Adrenal gland (tissue), 12 donors: Measurements from ENCODE around the gene PACS1. TPM values are rescaled to one million over a fixed set of nuclear protein-coding genes. Genes with fewer than 3 reads are reported as not detected.

Experiments used
- DNase-seq, 7 donors: peaks; one replicate each; pipeline ENCODE4 v3.0.0-alpha.2; 2019 to 2020
- H3K27ac ChIP-seq, 5 donors: fragments of 200-600 bp; sonication (generic) in 4 of 5; 1 replicate in 3 of 5; 2 replicates in 2 of 5; pipeline versions ENCODE4 v1.5.1 to v1.8.0; 2016 to 2020; ENCODE audit warnings: mild to moderate bottlenecking in 1 of 5
- H3K27me3 ChIP-seq: fragments of 200-600 bp; 2 replicates; pipeline ENCODE4 v1.8.0; 2021
- H3K36me3 ChIP-seq, 2 donors: fragments of 200-600 bp; replicated peaks in 1 of 2; 1 replicate in 1 of 2; 2 replicates in 1 of 2; pipeline versions ENCODE4 v1.5.1 to v1.8.0; 2018 to 2022
- H3K4me1 ChIP-seq, 2 donors: fragments of 200-600 bp; replicated peaks in 1 of 2; 1 replicate in 1 of 2; 2 replicates in 1 of 2; pipeline versions ENCODE4 v1.5.1 to v1.8.0; 2018 to 2021
- H3K4me3 ChIP-seq, 4 donors: fragments of 200-600 bp; sonication (generic) in 3 of 4; one replicate each; pipeline ENCODE4 v1.5.1; 2016 to 2018
- H3K9me3 ChIP-seq, 3 donors: fragments of 200-600 bp; sonication (generic) in 1 of 3; replicated peaks in 1 of 3; 1 replicate in 2 of 3; 2 replicates in 1 of 3; pipeline versions ENCODE4 v1.5.1 to v1.8.0; 2016 to 2021
- CTCF ChIP-seq, 6 experiments: fragments of 450-650 bp in 4 of 6; fragments of 200-600 bp in 2 of 6; sonication (generic) in 1 of 6; IDR thresholded peaks; 1 replicate in 5 of 6; 2 replicates in 1 of 6; pipeline versions ENCODE4 v1.5.1 to v1.8.0; 2016 to 2021; ENCODE audit warnings: antibody characterized with exemption in 6 of 6, mild to moderate bottlenecking in 2 of 6, moderate library complexity in 1 of 6
- POLR2A ChIP-seq, 2 donors: fragments of 450-650 bp; IDR thresholded peaks; one replicate each; pipeline ENCODE4 v1.6.1; 2017; ENCODE audit warnings: antibody characterized with exemption in 2 of 2, mild to moderate bottlenecking in 2 of 2, moderate library complexity in 1 of 2
- WGBS, 4 donors: extraction: QIAGEN DNeasy Blood & Tissue Kit in 2 of 4; methylation state at CpG; one replicate each; pipeline versions ENCODE4 v1.1.5 to v1.1.7; 2013 to 2017; 5-methylcytosine and 5-hydroxymethylcytosine counted together
- intact Hi-C, 2 donors: fragments of 100-400 bp; cut with DNase I; formaldehyde crosslinking; loops; one replicate each; pipeline versions ENCODE4 v1.14.1 to v1.15.0; 2022 to 2023
- polyA plus RNA-seq, 3 donors: library from polyadenylated mRNA; stranded (reverse); fragments of 200-250 nt in 2 of 3; fragments of 350-450 nt in 1 of 3; fragmentation: Illumina TruSeq in 1 of 3; extraction: RNeasy Lipid Tissue Mini Kit (QIAGEN cat#74804) in 1 of 3; gene quantifications; one replicate each; pipeline ENCODE4 v1.2.3, GENCODE V29; 2013 to 2014
- total RNA-seq, 9 donors: library from RNA; depleted of rRNA in 4 of 9; stranded (reverse); fragments of >200 nt in 4 of 9; fragments of 120-200 nt in 1 of 9; fragmentation: NEBNext Ultra II Directional in 1 of 9; extraction: Animal tissue kit (Norgen Biotek cat#: 25700) in 1 of 9; gene quantifications; one replicate each; pipeline versions ENCODE4 v1.1.0 to v1.2.4, GENCODE V29; 2013 to 2023
- donor health status: healthy with polysubstance abuse.
- donor health status: Bipolar disorder and iron deficiency.
- donor health status: DM: yes; HTN: yes; CAD: no.
- donor health status: DM: no; HTN: no; CAD: no.
- donor health status: DM: no; HTN: no; CAD: no.
- donor health status: DM: yes; HTN: yes; CAD: no.

Gene PACS1
- total and polyA plus RNA-seq, 12 donors: 21.1 to 60.5 (median 38.2) TPM

- intact Hi-C loops: no loop called here
- H3K4me3 ChIP-seq: no peak overlapping the region
- H3K27me3 ChIP-seq: no peaks in the 10 kb centered on the region
- TF ChIP-seq POLR2A (IDR thresholded peaks at IDR 0.05) (no peak), CTCF (IDR thresholded peaks at IDR 0.05) (no peak)
- H3K4me1 ChIP-seq: no peaks in the 10 kb centered on the region
- WGBS, 4 donors: 78 to 90% (median 84%) methylated on average over 3 of the region's 3 CpGs
- no peaks in the 10 kb centered on the region for H3K9me3 ChIP-seq
- no peak overlapping the region for H3K27ac ChIP-seq
- H3K36me3 ChIP-seq: peaks cover 0 to 50% of the 10 kb centered on the region in 2 donors
- DNase-seq: no peak
Measured at GRCh38 chr11:66239511-66239910, 169.4 kb downstream of the PACS1 start.

- no peak overlapping the region for H3K4me3 ChIP-seq
- no peaks in the 10 kb centered on the region for H3K4me1 ChIP-seq
- H3K9me3 ChIP-seq: no peaks in the 10 kb centered on the region
- no peaks in the 10 kb centered on the region for H3K27me3 ChIP-seq
- H3K27ac ChIP-seq: no peak overlapping the region
- peaks cover 0 to 46% of the 10 kb centered on the region in 2 donors for H3K36me3 ChIP-seq
- WGBS, 4 donors: 87 to 90% (median 90%) methylated on average over 25 of the region's 25 CpGs
- DNase-seq: no peak
- TF ChIP-seq CTCF (IDR thresholded peaks at IDR 0.05) (no peak), POLR2A (IDR thresholded peaks at IDR 0.05) (no peak)
- intact Hi-C loops: no loop called here
Measured at GRCh38 chr11:66239998-66240780, 170.1 kb downstream of the PACS1 start.

- TF ChIP-seq CTCF (IDR thresholded peaks at IDR 0.05): no peak
- no peak for TF ChIP-seq POLR2A (IDR thresholded peaks at IDR 0.05)
Measured at GRCh38 chr11:66240781-66241136, 170.7 kb downstream of the PACS1 start.

GRCh38 chr11:66242095-66242765 lies 172.2 kb downstream of the PACS1 start:
- Histone ChIP-seq H3K4me3 (no peak overlapping the region), H3K36me3 (peaks cover 0 to 42% of the 10 kb centered on the region in 2 donors), H3K27ac (no peak overlapping the region), H3K9me3 (no peaks in the 10 kb centered on the region), H3K4me1 (no peaks in the 10 kb centered on the region), H3K27me3 (no peaks in the 10 kb centered on the region)
- DNase-seq: no peak
- intact Hi-C loops: no loop called here
- TF ChIP-seq CTCF (IDR thresholded peaks at IDR 0.05) (no peak), POLR2A (IDR thresholded peaks at IDR 0.05) (no peak)
- 75 to 83% (median 79%) methylated on average over 8 to 14 of the region's 14 CpGs; no CpG with 5 or more reads in 1 of the 4 donors for WGBS, 4 donors

More at GRCh38 chr11:66240781-66241136, 170.7 kb downstream of the PACS1 start:
- Histone ChIP-seq H3K27me3 (no peaks in the 10 kb centered on the region), H3K36me3 (peaks cover 0 to 42% of the 10 kb centered on the region in 2 donors), H3K9me3 (no peaks in the 10 kb centered on the region), H3K4me1 (no peaks in the 10 kb centered on the region), H3K4me3 (no peak overlapping the region), H3K27ac (no peak overlapping the region)
- intact Hi-C loops: no loop called here
- DNase-seq: no peak
- WGBS, 4 donors: 83 to 93% (median 93%) methylated on average over 9 of the region's 9 CpGs
